ENCODE measurements around the gene RASGRP2.

Gene RASGRP2

GRCh38 chr11:64778223-64778472 lies 34.2 kb upstream of the RASGRP2 start:
- ChIA-PET CTCF (interaction anchor here (0.7 to 1.3 kb wide), 3 partner anchors 10 to 109 kb away, joined by 3 to 9 read pairs (median 4); no protein-coding TSS in a partner anchor), POLR2A (interaction anchor here (0.6 to 1.9 kb wide), 35 partner anchors 9 to 645 kb away, joined by 3 to 42 read pairs (median 5); partner anchors contain the start of genes CDC42BPG, EHD1, FAU and FKBP2)
- Histone ChIP-seq H3K27ac (ENCODE audit: extremely low read depth, low read depth, low read length) (peak overlapping the region; percentile 97), H3K9me3 (ENCODE audit: control insufficient read depth, insufficient read depth, low read depth, low read length) (no peaks in the 10 kb centered on the region), H3K4me3 (ENCODE audit: low read depth, low read length) (peak overlapping the region; percentile 96), H3K4me1 (ENCODE audit: control insufficient read depth, insufficient read depth, low read length) (no peaks in the 10 kb centered on the region), H3K36me3 (ENCODE audit: control insufficient read depth in 2 of 2, insufficient read depth in 1 of 2, low read length in 2 of 2) (peaks cover 28 to 48% of the 10 kb centered on the region in 2 experiments)
- TF ChIP-seq ZNF692 (tag by site-specific recombination; IDR thresholded peaks at IDR 0.05) (0 out of 2 replicates have a peak, but pooled peaks have one; percentile 10), ZNF394 (tag by site-specific recombination; IDR thresholded peaks at IDR 0.05; ENCODE audit: borderline replicate concordance) (0 out of 2 replicates have a peak, but pooled peaks have one; percentile 28), ZNF341 (tag by site-specific recombination; IDR thresholded peaks at IDR 0.05; ENCODE audit: low read depth) (peak; percentile 37; the same call in 1 of the 2 replicates), ZBTB7A (tag by site-specific recombination; IDR thresholded peaks at IDR 0.05; ENCODE audit: low read depth) (0 out of 2 replicates have a peak, but pooled peaks have one; percentile 47), GLIS2 (tag by site-specific recombination; IDR thresholded peaks at IDR 0.05) (peak; percentile 18; the same call in 1 of the 2 replicates), ZNF398 (tag by site-specific recombination; IDR thresholded peaks at IDR 0.05) (0 out of 2 replicates have a peak, but pooled peaks have one; percentile 15), ZNF10 (tag by site-specific recombination; IDR thresholded peaks at IDR 0.05) (peak; percentile 52; the same call in 1 of the 2 replicates), ZNF404 (tag by site-specific recombination; IDR thresholded peaks at IDR 0.05) (no peak), ZSCAN5A (tag by site-specific recombination; IDR thresholded peaks at IDR 0.05) (no peak), ZNF768 (tag by site-specific recombination; IDR thresholded peaks at IDR 0.05) (no peak), ZNF530 (tag by site-specific recombination; IDR thresholded peaks at IDR 0.05; ENCODE audit: low read depth) (no peak), ZBTB20 (tag by site-specific recombination; IDR thresholded peaks at IDR 0.05) (peak; percentile 41; the same call in 1 of the 2 replicates), PATZ1 (tag by site-specific recombination; IDR thresholded peaks at IDR 0.05) (no peak), KLF16 (tag by site-specific recombination; IDR thresholded peaks at IDR 0.05) (0 out of 2 replicates have a peak, but pooled peaks have one; percentile 18)

- Histone ChIP-seq H3K27ac (ENCODE audit: extremely low read depth, low read depth, low read length) (peak overlapping the region; percentile 97), H3K4me1 (ENCODE audit: control insufficient read depth, insufficient read depth, low read length) (no peaks in the 10 kb centered on the region), H3K36me3 (ENCODE audit: control insufficient read depth in 2 of 2, insufficient read depth in 1 of 2, low read length in 2 of 2) (peaks cover 32 to 53% of the 10 kb centered on the region in 2 experiments), H3K4me3 (ENCODE audit: low read depth, low read length) (peak overlapping the region; percentile 96), H3K9me3 (ENCODE audit: control insufficient read depth, insufficient read depth, low read depth, low read length) (no peaks in the 10 kb centered on the region)
- POLR2A ChIA-PET = interaction anchor here (1.6 to 2.0 kb wide), 3 partner anchors 10 to 17 kb away, joined by 6 to 16 read pairs (median 7); partner anchors contain the start of gene PYGM
- CTCF ChIA-PET = interaction anchor here (0.6 to 2.8 kb wide), 5 partner anchors 10 to 89 kb away, joined by 3 to 13 read pairs (median 4); partner anchors contain the start of gene RASGRP2
- no peak for TF ChIP-seq ZNF398 (tag by site-specific recombination; IDR thresholded peaks at IDR 0.05)
- TF ChIP-seq ZNF140 (tag by site-specific recombination; IDR thresholded peaks at IDR 0.05) = no peak
- 0 out of 2 replicates have a peak, but pooled peaks have one; percentile 25 for TF ChIP-seq KLF16 (tag by site-specific recombination; IDR thresholded peaks at IDR 0.05)
- TF ChIP-seq ZNF266 (tag by site-specific recombination; IDR thresholded peaks at IDR 0.05; ENCODE audit: low read depth) = no peak
- peak; percentile 89 for TF ChIP-seq ZNF692 (tag by site-specific recombination; IDR thresholded peaks at IDR 0.05)
- peak; percentile 20; the same call in 1 of the 2 replicates for TF ChIP-seq GLIS2 (tag by site-specific recombination; IDR thresholded peaks at IDR 0.05)
These were observed 33.7 kb upstream of the RASGRP2 start for GRCh38 chr11:64777449-64778222.

All from HEK293 (cell line).